Esophagus muscularis mucosa (tissue), 4 donors: ENCODE results near the gene SMO.

Experiments used
- EP300 ChIP-seq: sonication (generic); formaldehyde crosslinking; IDR thresholded peaks from one replicate; pipeline ENCODE4 v1.6.1; 2017; ENCODE audit warnings: antibody characterized with exemption
- POLR2AphosphoS5 ChIP-seq, 2 donors: sonication (generic); formaldehyde crosslinking; IDR thresholded peaks; one replicate each; pipeline ENCODE4 v1.6.1; 2017; ENCODE audit warnings: antibody characterized with exemption in 2 of 2
- TF ChIP-seq, protein P1 (sequence below), 3 experiments: fragments of 200-600 bp in 2 of 3; fragments of 450-650 bp in 1 of 3; sonication (generic) in 2 of 3; IDR thresholded peaks; one replicate each; pipeline ENCODE4 v1.5.1; 2017 to 2019; ENCODE audit warnings: antibody characterized with exemption in 3 of 3, mild to moderate bottlenecking in 2 of 3, moderate library complexity in 1 of 3

DNA sequence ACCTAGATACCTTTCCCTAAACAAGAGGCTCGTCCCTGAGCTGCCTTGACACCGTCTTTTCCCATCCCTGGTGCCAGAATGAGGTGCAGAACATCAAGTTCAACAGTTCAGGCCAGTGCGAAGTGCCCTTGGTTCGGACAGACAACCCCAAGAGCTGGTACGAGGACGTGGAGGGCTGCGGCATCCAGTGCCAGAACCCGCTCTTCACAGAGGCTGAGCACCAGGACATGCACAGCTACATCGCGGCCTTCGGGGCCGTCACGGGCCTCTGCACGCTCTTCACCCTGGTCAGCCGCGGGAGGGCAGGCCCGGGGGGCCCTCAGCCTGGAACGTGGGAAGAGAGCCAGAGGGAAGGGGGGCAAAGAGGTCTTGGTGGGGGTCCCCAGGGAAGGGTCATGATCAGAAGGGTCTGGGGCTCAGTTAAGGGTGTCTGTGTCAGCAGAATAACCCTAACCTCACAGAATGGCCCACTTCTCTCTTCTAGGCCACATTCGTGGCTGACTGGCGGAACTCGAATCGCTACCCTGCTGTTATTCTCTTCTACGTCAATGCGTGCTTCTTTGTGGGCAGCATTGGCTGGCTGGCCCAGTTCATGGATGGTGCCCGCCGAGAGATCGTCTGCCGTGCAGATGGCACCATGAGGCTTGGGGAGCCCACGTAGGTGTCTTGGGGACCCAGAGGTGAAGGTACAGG, 16.8 kb downstream of the SMO start:
- TF ChIP-seq, protein P1, sequence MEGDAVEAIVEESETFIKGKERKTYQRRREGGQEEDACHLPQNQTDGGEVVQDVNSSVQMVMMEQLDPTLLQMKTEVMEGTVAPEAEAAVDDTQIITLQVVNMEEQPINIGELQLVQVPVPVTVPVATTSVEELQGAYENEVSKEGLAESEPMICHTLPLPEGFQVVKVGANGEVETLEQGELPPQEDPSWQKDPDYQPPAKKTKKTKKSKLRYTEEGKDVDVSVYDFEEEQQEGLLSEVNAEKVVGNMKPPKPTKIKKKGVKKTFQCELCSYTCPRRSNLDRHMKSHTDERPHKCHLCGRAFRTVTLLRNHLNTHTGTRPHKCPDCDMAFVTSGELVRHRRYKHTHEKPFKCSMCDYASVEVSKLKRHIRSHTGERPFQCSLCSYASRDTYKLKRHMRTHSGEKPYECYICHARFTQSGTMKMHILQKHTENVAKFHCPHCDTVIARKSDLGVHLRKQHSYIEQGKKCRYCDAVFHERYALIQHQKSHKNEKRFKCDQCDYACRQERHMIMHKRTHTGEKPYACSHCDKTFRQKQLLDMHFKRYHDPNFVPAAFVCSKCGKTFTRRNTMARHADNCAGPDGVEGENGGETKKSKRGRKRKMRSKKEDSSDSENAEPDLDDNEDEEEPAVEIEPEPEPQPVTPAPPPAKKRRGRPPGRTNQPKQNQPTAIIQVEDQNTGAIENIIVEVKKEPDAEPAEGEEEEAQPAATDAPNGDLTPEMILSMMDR (IDR thresholded peaks at IDR 0.05) = no peak
- TF ChIP-seq POLR2AphosphoS5 (IDR thresholded peaks at IDR 0.05) = no peak
- no peak for TF ChIP-seq EP300
